ENCODE data around the gene TAS2R14. TPM values are rescaled to one million over a fixed set of nuclear protein-coding genes. Genes with fewer than 3 reads are reported as not detected.

The TAS2R14 gene
- total RNA-seq, 1 experiment from 2014 or later: 2.9 TPM

GRCh38 chr12:10889226-10889625, 49.8 kb downstream of the TAS2R14 start:
- BruUV-seq (replicated peaks): no TSS peak
- TF ChIP-seq CTCF (IDR thresholded peaks at IDR 0.05; ENCODE audit: unreplicated experiment): no peak
- CTCF ChIA-PET: no interaction called here
- Mint-ChIP-seq H3K27ac (ENCODE audit: unreplicated experiment) (no peak overlapping the region), H3K9me3 (ENCODE audit: low read depth, unreplicated experiment) (no peaks in the 10 kb centered on the region), H3K4me1 (ENCODE audit: low read depth, unreplicated experiment) (peaks cover 8% of the 10 kb centered on the region), H3K4me3 (ENCODE audit: low read depth, unreplicated experiment) (no peak overlapping the region), H3K27me3 (ENCODE audit: unreplicated experiment) (no peaks in the 10 kb centered on the region), H3K36me3 (ENCODE audit: insufficient read depth, unreplicated experiment) (peaks cover 4% of the 10 kb centered on the region)
- DNase-seq: no peak
- intact Hi-C loops (cut with micrococcal nuclease; ENCODE audit: unreplicated experiment): no loop called here

Other genes starting within 250 kb of the TAS2R14 start
- gene YBX3, start 215.9 kb downstream of the TAS2R14 start, total RNA-seq (2022): 295 and 312 TPM in 2 replicates
- gene TAS2R7, start 136.6 kb downstream of the TAS2R14 start, total RNA-seq (2022): not detected in 2 replicates
- not detected in 2 replicates for gene TAS2R8, start 132.0 kb downstream of the TAS2R14 start, total RNA-seq (2022)
- not detected in 2 replicates for gene TAS2R9, start 129.1 kb downstream of the TAS2R14 start, total RNA-seq (2022)
- gene TAS2R10, start 112.9 kb downstream of the TAS2R14 start, total RNA-seq (2022): 1.5 and 1.7 TPM in 2 replicates
- 3.1 and 4.7 TPM in 2 replicates for gene PRR4, start 89.8 kb downstream of the TAS2R14 start, total RNA-seq (2022)
- 12.4 and 21.9 TPM in 2 replicates for gene PRH1, start 55.0 kb downstream of the TAS2R14 start, total RNA-seq (2022)
- gene TAS2R13, start 29.7 kb downstream of the TAS2R14 start, total RNA-seq (2022): 1.8 and 2.5 TPM in 2 replicates
- gene PRH2, start 10.0 kb downstream of the TAS2R14 start, total RNA-seq (2022): not detected in 2 replicates
- gene TAS2R50, start 47.6 kb upstream of the TAS2R14 start, total RNA-seq (2022): 1.8 TPM in 2 replicates
- gene TAS2R20, start 59.0 kb upstream of the TAS2R14 start, total RNA-seq (2022): 2.4 and 3.3 TPM in 2 replicates
- 3.2 and 4.5 TPM in 2 replicates for gene TAS2R19, start 83.4 kb upstream of the TAS2R14 start, total RNA-seq (2022)
- 3.6 and 4.1 TPM in 2 replicates for gene TAS2R31, start 92.1 kb upstream of the TAS2R14 start, total RNA-seq (2022)
- 1.1 and 2.2 TPM in 2 replicates for gene TAS2R46, start 123.0 kb upstream of the TAS2R14 start, total RNA-seq (2022)
- 1.7 and 1.8 TPM in 2 replicates for gene TAS2R43, start 153.1 kb upstream of the TAS2R14 start, total RNA-seq (2022)
- gene TAS2R30, start 195.4 kb upstream of the TAS2R14 start, total RNA-seq (2022): 2.8 and 3.5 TPM in 2 replicates
- gene SMIM10L1, start 231.9 kb upstream of the TAS2R14 start, total RNA-seq (2022): 9.7 and 11.0 TPM in 2 replicates
- gene TAS2R42, start 247.7 kb upstream of the TAS2R14 start, total RNA-seq (2022): not detected in 2 replicates

Data from Calu3 (cell line).